ENCODE results near the gene CHAMP1. TPM values are rescaled to one million over a fixed set of nuclear protein-coding genes. Genes with fewer than 3 reads are reported as not detected.

The CHAMP1 gene
- total and polyA plus RNA-seq, 2 of the 8 experiments (the other 6 are each of a cell fraction or from before 2014, with no cell fraction given) = 26.8 to 41.9 TPM

- H3K9ac ChIP-seq (replicated peaks in 1 of 4; ENCODE audit: extremely low read depth in 1 of 4, low read depth in 3 of 4, low read length in 3 of 4) = no peak overlapping the region
- H3K79me1 ChIP-seq (ENCODE audit: low read depth, low read length) = no peaks in the 10 kb centered on the region
- no peak overlapping the region for H2BK120ac ChIP-seq (replicated peaks; ENCODE audit: low read depth, low read length)
- no peak overlapping the region for H4K91ac ChIP-seq (replicated peaks; ENCODE audit: insufficient read length, low read length)
- H4K20me1 ChIP-seq (replicated peaks in 1 of 2; ENCODE audit: control insufficient read depth in 1 of 2, insufficient read depth in 2 of 2, low read length in 2 of 2) = peaks cover 2 to 4% of the 10 kb centered on the region in 2 experiments
- FAIRE-seq (no peak), DNase-seq (ENCODE audit: low read depth in 1 of 2, low spot score in 2 of 2) (no peak)
- no peak overlapping the region for H3K56ac ChIP-seq (replicated peaks; ENCODE audit: insufficient read length, low read depth, low read length)
- no peak overlapping the region for H2BK5ac ChIP-seq (ENCODE audit: low read depth, low read length)
- H3K4me2 ChIP-seq (ENCODE audit: insufficient read depth in 1 of 2, low read depth in 2 of 2, low read length in 2 of 2) = no peak overlapping the region
- no peak overlapping the region for H3K18ac ChIP-seq (ENCODE audit: extremely low read depth, low read length)
- H4K8ac ChIP-seq (ENCODE audit: extremely low read depth, insufficient read depth, low read length) = no peak overlapping the region
- H3K14ac ChIP-seq (ENCODE audit: insufficient read length) = no peak overlapping the region
- H2AFZ ChIP-seq (ENCODE audit: low read length) = no peak overlapping the region
- no peak overlapping the region for H3K4me3 ChIP-seq (ENCODE audit: extremely low read depth in 1 of 4, insufficient read depth in 2 of 4, low read depth in 3 of 4, low read length in 4 of 4)
- H3K27ac ChIP-seq (ENCODE audit: low read depth, low read length) = no peak overlapping the region
- whole genome bisulfite sequencing, 2 experiments (ENCODE audit: extremely low coverage in 1 of 2, insufficient coverage in 1 of 2, insufficient read length in 1 of 2, insufficient replicate concordance in 2 of 2, low coverage in 1 of 2, low lambda C conversion rate in 2 of 2, missing lambda C conversion rate in 1 of 2) = 89% methylated on average over 7 of the region's 7 CpGs; no CpG with 5 or more reads in 1 of the 2 experiments
- CTCF ChIA-PET (ENCODE audit: partially characterized antibody) = interaction anchor here (1.2 kb wide), 1 partner anchor 18 kb away, joined by 4 read pairs; no protein-coding TSS in a partner anchor
- no peak overlapping the region for H2AK5ac ChIP-seq (ENCODE audit: low read depth, low read length)
- no peak overlapping the region for H2BK20ac ChIP-seq (ENCODE audit: low read length)
- POLR2A ChIA-PET (ENCODE audit: partially characterized antibody) = interaction anchor here (0.7 to 1.3 kb wide), 4 partner anchors 9 to 40 kb away, joined by 3 to 4 read pairs (median 3); no protein-coding TSS in a partner anchor
- H3K23me2 ChIP-seq (ENCODE audit: low read depth, low read length) = no peaks in the 10 kb centered on the region
- H3K23ac ChIP-seq (ENCODE audit: insufficient read length) = no peak overlapping the region
- no peak overlapping the region for H3K4ac ChIP-seq (replicated peaks; ENCODE audit: insufficient read length, low read depth, low read length)
- no peaks in the 10 kb centered on the region for H3K9me3 ChIP-seq (ENCODE audit: insufficient read depth in 2 of 2, low read depth in 1 of 2, low read length in 1 of 2)
- peaks cover 0 to 3% (median 0%) of the 10 kb centered on the region in 4 experiments; a peak in 1 of 7 replicates for H3K4me1 ChIP-seq (replicated peaks in 1 of 4; ENCODE audit: control insufficient read depth in 3 of 4, insufficient read depth in 4 of 4, low read length in 3 of 4)
- no peak overlapping the region for H2BK15ac ChIP-seq (ENCODE audit: low read length)
- H3K79me2 ChIP-seq (ENCODE audit: control insufficient read depth in 1 of 2, insufficient read depth in 2 of 2, low read length in 2 of 2) = no peaks in the 10 kb centered on the region
- H3K36me3 ChIP-seq (ENCODE audit: control insufficient read depth in 2 of 4, insufficient read depth in 4 of 4, low read length in 3 of 4) = peaks cover 9 to 56% (median 17%) of the 10 kb centered on the region in 4 experiments
- no peak overlapping the region for H2BK12ac ChIP-seq (ENCODE audit: low read depth, low read length)
- H3K27me3 ChIP-seq (replicated peaks in 1 of 4; ENCODE audit: control insufficient read depth in 3 of 4, extremely low read depth in 1 of 4, insufficient read depth in 3 of 4, low read length in 3 of 4) = no peaks in the 10 kb centered on the region
- H4K5ac ChIP-seq (ENCODE audit: insufficient read length, low read depth, low read length) = no peak overlapping the region
- no peak for TF ChIP-seq MAX (IDR thresholded peaks at IDR 0.05)
Observed at GRCh38 chr13:114275304-114275703, 39.0 kb upstream of the CHAMP1 start.
